ENCODE results near the gene L3MBTL2. TPM values are rescaled to one million over a fixed set of nuclear protein-coding genes. Genes with fewer than 3 reads are reported as not detected.

The L3MBTL2 gene
- total and polyA plus RNA-seq, 7 donors = 7.2 to 19.0 (median 13.9) TPM

GRCh38 chr22:41238570-41239442 is 33.7 kb downstream of the L3MBTL2 start:
- Histone ChIP-seq H3K4me3 (peak overlapping the region in 2 of 4 donors; percentile 49 to 61), H3K4me1 (peaks cover 0 to 25% (median 22%) of the 10 kb centered on the region in 4 donors), H3K9me3 (no peaks in the 10 kb centered on the region), H3K27me3 (no peaks in the 10 kb centered on the region), H3K36me3 (no peaks in the 10 kb centered on the region), H3K27ac (peak overlapping the region in 3 of 4 donors; percentile 51 to 60 (median 54))
- 80 to 93% methylated on average over 32 of the region's 32 CpGs for WGBS, 2 donors
- DNase-seq = no peak
- intact Hi-C loops (cut with DNase I) = no loop called here
- TF ChIP-seq CTCF (IDR thresholded peaks at IDR 0.05) (no peak), POLR2AphosphoS5 (IDR thresholded peaks at IDR 0.05) (no peak), POLR2A (IDR thresholded peaks at IDR 0.05) (no peak), EP300 (IDR thresholded peaks at IDR 0.05) (no peak)

GRCh38 chr22:41239443-41240128 is 34.5 kb downstream of the L3MBTL2 start:
- H3K36me3 ChIP-seq = no peaks in the 10 kb centered on the region
- H3K4me3 ChIP-seq = peak overlapping the region in 1 of 4 donors; percentile 10
- no peaks in the 10 kb centered on the region for H3K27me3 ChIP-seq
- 68 to 84% methylated on average over 16 of the region's 16 CpGs for WGBS, 2 donors
- H3K9me3 ChIP-seq = no peaks in the 10 kb centered on the region
- DNase-seq = no peak
- peaks cover 0 to 25% (median 23%) of the 10 kb centered on the region in 4 donors for H3K4me1 ChIP-seq
- TF ChIP-seq EP300 (IDR thresholded peaks at IDR 0.05) (no peak), CTCF (IDR thresholded peaks at IDR 0.05) (no peak), POLR2AphosphoS5 (IDR thresholded peaks at IDR 0.05) (peak in 1 of 4 donors; percentile 20), POLR2A (IDR thresholded peaks at IDR 0.05) (no peak)
- intact Hi-C loops (cut with DNase I) = no loop called here
- peak overlapping the region; percentile 8 to 62 (median 46) for H3K27ac ChIP-seq

GRCh38 chr22:41240377-41241132 is 35.4 kb downstream of the L3MBTL2 start, which contains the start of gene CHADL:
TSS of gene CHADL (minus strand) at chr22:41240931. CDS start at chr22:41240881, 50 bp downstream.
- intact Hi-C loops (cut with DNase I) = no loop called here
- TF ChIP-seq POLR2AphosphoS5 (IDR thresholded peaks at IDR 0.05) (peak; percentile 29 to 71 (median 50)), EP300 (IDR thresholded peaks at IDR 0.05) (no peak), CTCF (IDR thresholded peaks at IDR 0.05) (no peak), POLR2A (IDR thresholded peaks at IDR 0.05) (no peak)
- WGBS, 2 donors = 68 to 71% methylated on average over 24 of the region's 24 CpGs
- DNase-seq = peak; percentile 82
- Histone ChIP-seq H3K9me3 (no peaks in the 10 kb centered on the region), H3K4me3 (peak within 1 kb of the TSS in 2 of 4 donors; percentile 10 to 15), H3K27me3 (no peaks in the 10 kb centered on the region), H3K36me3 (peaks cover 0 to under 1% (median 0%) of the 10 kb centered on the region in 4 donors), H3K4me1 (peaks cover 0 to 26% (median 25%) of the 10 kb centered on the region in 4 donors), H3K27ac (peak within 1 kb of the TSS; percentile 22 to 62 (median 46))

GRCh38 chr22:41241133-41241676 is 36.1 kb downstream of the L3MBTL2 start:
- intact Hi-C loops (cut with DNase I) = no loop called here
- H3K27ac ChIP-seq = peak overlapping the region in 2 of 4 donors; percentile 10 to 47
- no peak overlapping the region for H3K4me3 ChIP-seq
- H3K36me3 ChIP-seq = peaks cover 0 to 7% (median 4%) of the 10 kb centered on the region in 4 donors
- no peaks in the 10 kb centered on the region for H3K27me3 ChIP-seq
- WGBS, 2 donors = 90 to 91% methylated on average over 7 of the region's 7 CpGs
- no peak for TF ChIP-seq POLR2A (IDR thresholded peaks at IDR 0.05)
- TF ChIP-seq POLR2AphosphoS5 (IDR thresholded peaks at IDR 0.05) = no peak
- TF ChIP-seq EP300 (IDR thresholded peaks at IDR 0.05) = no peak
- no peak for TF ChIP-seq CTCF (IDR thresholded peaks at IDR 0.05)
- DNase-seq = no peak
- peaks cover 0 to 26% (median 25%) of the 10 kb centered on the region in 4 donors for H3K4me1 ChIP-seq
- H3K9me3 ChIP-seq = no peaks in the 10 kb centered on the region
